OCI-LY7 (cell line): ENCODE results near the gene OSM. TPM values are rescaled to one million over a fixed set of nuclear protein-coding genes. Genes with fewer than 3 reads are reported as not detected.

Experiments used
- BruUV-seq: library from RNA; stranded (reverse); fragments of 400-500 nt; replicated peaks from 2 replicates; lab custom pipeline; 2021; lab: Mats Ljungman, UMichigan
- CTCF ChIA-PET: fragments of 300-600 bp; sonication (Branson Sonifier 250); formaldehyde crosslinking; loops from one replicate; lab custom pipeline; 2022; ENCODE audit warnings: antibody characterized with exemption; ENCODE audit not compliant: unreplicated experiment; lab: Charles Lee
- POLR2A ChIA-PET: fragments of 300-600 bp; sonication (Branson Sonifier 250); formaldehyde crosslinking; loops from one replicate; lab custom pipeline; 2022; ENCODE audit warnings: antibody characterized with exemption; lab: Charles Lee
- DNase-seq: peaks from one replicate; pipeline ENCODE4 v3.0.0-alpha.2; 2015; ENCODE audit warnings: low spot score
- H2AFZ ChIP-seq: fragments of 200-600 bp; sonication (generic), shearing (Covaris generic); 2 replicates; pipeline ENCODE4 v1.6.1; 2014; ENCODE audit warnings: mild to moderate bottlenecking, antibody characterized with exemption, low read length, moderate library complexity
- H3K27ac ChIP-seq: fragments of 200-600 bp; sonication (generic); 2 replicates; pipeline ENCODE4 v1.5.1; 2014; ENCODE audit warnings: mixed run types, low read depth, mild to moderate bottlenecking, moderate library complexity, low read length, inconsistent platforms; ENCODE audit not compliant: poor library complexity, severe bottlenecking
- H3K36me3 ChIP-seq: fragments of 200-600 bp; sonication (generic); 2 replicates; pipeline ENCODE4 v1.6.1; 2014; ENCODE audit warnings: mild to moderate bottlenecking, antibody characterized with exemption, low read length, moderate library complexity, mixed read lengths; ENCODE audit not compliant: insufficient read depth
- H3K4me1 ChIP-seq: fragments of 200-600 bp; sonication (generic); 2 replicates; pipeline ENCODE4 v1.5.1; 2014; ENCODE audit warnings: mild to moderate bottlenecking, low read length; ENCODE audit not compliant: insufficient read depth, poor library complexity, severe bottlenecking
- H3K4me2 ChIP-seq: fragments of 200-600 bp; sonication (generic); 2 replicates; pipeline ENCODE4 v1.6.1; 2014; ENCODE audit warnings: mild to moderate bottlenecking, low read length
- H3K4me3 ChIP-seq: fragments of 200-600 bp; sonication (generic); 2 replicates; pipeline ENCODE4 v1.5.1; 2014; ENCODE audit warnings: mild to moderate bottlenecking, low read depth, low read length; ENCODE audit not compliant: poor library complexity, severe bottlenecking
- H3K79me2 ChIP-seq: fragments of 200-600 bp; sonication (generic); 2 replicates; pipeline ENCODE4 v1.6.1; 2016; ENCODE audit warnings: low read depth, mild to moderate bottlenecking, low read length, moderate library complexity, mixed read lengths; ENCODE audit not compliant: insufficient read depth
- H3K9me2 ChIP-seq: fragments of 200-600 bp; sonication (generic); 2 replicates; pipeline ENCODE4 v1.6.1; 2016; ENCODE audit warnings: mild to moderate bottlenecking, low read length, mixed read lengths; ENCODE audit not compliant: insufficient read depth
- H3K9me3 ChIP-seq: fragments of 200-600 bp; sonication (generic); 2 replicates; pipeline ENCODE4 v1.6.1; 2014; ENCODE audit warnings: mild to moderate bottlenecking, mixed run types, low read length, mixed read lengths
- H4K20me1 ChIP-seq: fragments of 200-600 bp; sonication (generic); 2 replicates; pipeline ENCODE4 v1.6.1; 2014; ENCODE audit warnings: mild to moderate bottlenecking, antibody characterized with exemption, low read length, moderate library complexity, mixed read lengths; ENCODE audit not compliant: insufficient read depth
- CTCF ChIP-seq: fragments of 200-600 bp; sonication (generic); conservative IDR thresholded peaks from 2 replicates; pipeline ENCODE4 v1.5.1; 2014; ENCODE audit warnings: mild to moderate bottlenecking, antibody characterized with exemption, low read length, moderate library complexity, mixed read lengths
- EZH2phosphoT487 ChIP-seq: fragments of 200-600 bp; sonication (generic); IDR thresholded peaks from 2 replicates; pipeline ENCODE4 v1.6.1; 2018; ENCODE audit warnings: low read depth, borderline replicate concordance, mild to moderate bottlenecking, mixed run types, antibody characterized with exemption, low read length, moderate library complexity, mixed read lengths
- intact Hi-C: fragments of 100-400 bp; cut with micrococcal nuclease; formaldehyde crosslinking; loops from one replicate; pipeline ENCODE4 v1.10.0; 2022; ENCODE audit not compliant: unreplicated experiment
- total RNA-seq, 2 experiments: library from RNA; depleted of rRNA in 1 of 2; stranded (reverse); fragments of >200 nt in 1 of 2; shearing (Covaris generic) in 1 of 2; gene quantifications; 2 replicates each; pipeline ENCODE4 v1.2.3, GENCODE V29; 2014 to 2022

Gene OSM
- total RNA-seq, 2 experiments from 2014 or later, result 0.91 TPM; not detected in 1

DNA sequence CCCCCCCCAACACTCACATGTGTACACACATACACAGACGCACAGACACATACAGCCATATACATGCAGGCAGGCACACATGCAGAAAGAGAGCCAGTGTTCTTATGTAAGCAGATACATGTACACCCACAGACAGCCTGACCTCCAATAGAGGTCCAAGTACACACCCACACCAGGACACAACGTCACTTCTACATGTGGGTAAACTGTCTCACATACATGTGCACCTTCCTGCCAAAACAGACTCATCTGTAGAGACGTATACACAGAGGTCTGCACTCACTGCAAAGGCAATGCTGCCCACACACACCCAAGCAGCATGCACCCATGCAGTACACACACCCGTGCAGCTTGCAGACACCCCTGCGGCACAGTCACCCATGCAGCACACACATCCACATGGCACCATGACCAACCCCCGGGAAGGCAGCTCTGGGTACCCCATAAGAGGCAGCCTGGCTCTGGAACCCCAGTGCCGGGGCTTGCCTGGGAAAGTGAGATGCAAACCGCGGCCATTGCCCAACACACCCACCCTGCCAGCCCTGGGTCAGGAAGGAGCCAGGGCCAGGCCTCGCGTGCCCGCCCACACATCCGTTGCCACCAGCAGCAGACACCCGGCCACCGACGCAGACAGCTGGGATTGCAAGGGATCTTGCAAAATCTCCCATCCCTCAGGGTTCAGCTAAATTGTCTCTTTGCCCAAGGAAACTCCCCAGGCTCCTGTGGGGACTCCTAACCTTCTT, 12.6 kb upstream of the OSM start:
- Histone ChIP-seq H3K4me2 (no peak overlapping the region), H3K36me3 (no peaks in the 10 kb centered on the region), H3K9me3 (no peaks in the 10 kb centered on the region), H2AFZ (no peak overlapping the region), H3K4me3 (no peak overlapping the region), H3K27ac (no peak overlapping the region), H3K9me2 (no peaks in the 10 kb centered on the region), H3K4me1 (peaks cover 11% of the 10 kb centered on the region), H4K20me1 (no peaks in the 10 kb centered on the region), H3K79me2 (no peaks in the 10 kb centered on the region)
- no peak for DNase-seq
- POLR2A ChIA-PET, result no interaction called here
- no TSS peak for BruUV-seq
- intact Hi-C loops, result no loop called here
- CTCF ChIA-PET, result no interaction called here
- no peak for TF ChIP-seq EZH2phosphoT487
- TF ChIP-seq CTCF, result no peak

DNA sequence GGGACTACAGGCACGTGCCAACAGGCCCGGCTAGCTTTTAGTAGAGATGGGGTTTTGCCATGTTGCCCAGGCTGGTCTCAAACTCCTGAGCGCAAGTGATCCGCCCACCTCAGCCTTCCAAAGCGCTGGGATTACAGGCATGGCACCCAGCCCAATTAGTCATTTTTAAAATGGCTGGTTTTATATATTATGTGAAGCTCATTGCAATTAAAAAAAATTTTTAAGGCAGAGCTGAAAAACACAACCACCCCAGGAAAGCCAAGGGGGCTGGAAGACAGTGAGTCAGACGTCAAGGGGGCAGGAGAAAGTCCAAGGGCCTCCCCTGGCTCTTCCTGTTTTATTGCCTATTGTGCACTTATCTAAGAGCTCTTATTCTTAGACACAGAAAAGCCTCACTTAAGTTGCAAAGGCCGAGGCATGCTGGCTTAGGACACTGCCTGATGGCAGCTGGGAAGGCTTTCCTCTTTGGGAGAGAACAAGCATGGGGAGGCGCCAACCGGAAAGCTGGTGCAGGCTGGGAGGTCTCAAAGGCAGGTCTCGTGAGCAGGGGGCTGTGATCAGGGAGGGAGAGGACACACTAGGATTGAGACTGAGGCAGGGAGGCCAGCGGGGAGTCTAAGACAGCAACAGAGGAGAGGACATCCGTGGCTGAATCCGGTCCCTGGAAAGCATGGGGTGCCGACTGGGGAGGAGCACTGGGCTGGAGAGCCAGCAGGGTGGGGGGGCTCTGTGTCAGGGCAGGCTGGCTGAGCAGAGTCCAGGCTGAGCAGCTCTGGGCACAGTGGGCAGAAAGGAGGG, 11.1 kb upstream of the OSM start:
- ChIA-PET POLR2A (interaction anchor here (1.0 kb wide), 1 partner anchor 11 kb away, joined by 3 read pairs; no protein-coding TSS in a partner anchor), CTCF (no interaction called here)
- H3K36me3 ChIP-seq, result no peaks in the 10 kb centered on the region
- no peak overlapping the region for H3K27ac ChIP-seq
- no peaks in the 10 kb centered on the region for H3K9me2 ChIP-seq
- intact Hi-C loops, result no loop called here
- H3K4me1 ChIP-seq, result peaks cover 11% of the 10 kb centered on the region
- DNase-seq, result no peak
- H2AFZ ChIP-seq, result no peak overlapping the region
- no peak overlapping the region for H3K4me3 ChIP-seq
- TF ChIP-seq EZH2phosphoT487 (no peak), CTCF (no peak)
- no peaks in the 10 kb centered on the region for H4K20me1 ChIP-seq
- H3K9me3 ChIP-seq, result no peaks in the 10 kb centered on the region
- H3K79me2 ChIP-seq, result no peaks in the 10 kb centered on the region
- H3K4me2 ChIP-seq, result no peak overlapping the region
- no TSS peak for BruUV-seq

- Histone ChIP-seq H3K36me3 (no peaks in the 10 kb centered on the region), H3K4me3 (no peak overlapping the region), H2AFZ (peak overlapping the region; percentile 65), H3K4me2 (peak overlapping the region; percentile 30), H3K27ac (no peak overlapping the region), H3K79me2 (no peaks in the 10 kb centered on the region), H3K9me2 (no peaks in the 10 kb centered on the region), H3K4me1 (peaks cover 11% of the 10 kb centered on the region), H4K20me1 (no peaks in the 10 kb centered on the region), H3K9me3 (no peaks in the 10 kb centered on the region)
- no peak for TF ChIP-seq EZH2phosphoT487
- no peak for TF ChIP-seq CTCF
- DNase-seq, result no peak
- intact Hi-C loops, result no loop called here
- no TSS peak for BruUV-seq
- ChIA-PET POLR2A (no interaction called here), CTCF (no interaction called here)
Observed at GRCh38 chr22:30276039-30276438, 9.4 kb upstream of the OSM start.
